ENCODE measurements around the gene RILPL2. TPM values are rescaled to one million over a fixed set of nuclear protein-coding genes. Genes with fewer than 3 reads are reported as not detected.
A peak's percentile ranks its signal among the peaks of the same experiment; 100 is the strongest.
"Not testable (repeated sequence)": the region's sequence is repeated elsewhere in the genome, so short reads cannot be mapped to it uniquely, and the experiment has no call there.

Gene RILPL2
- total RNA-seq, 1 donor from 2014 or later: 1.4 TPM

- Histone ChIP-seq H3K9me3 (ENCODE audit: insufficient read depth, low read depth, low read length) (no peaks in the 10 kb centered on the region), H3K4me3 (ENCODE audit: insufficient read depth, low read depth, low read length) (no peak overlapping the region), H3K27me3 (ENCODE audit: insufficient read depth, low read length) (no peaks in the 10 kb centered on the region), H3K79me2 (ENCODE audit: insufficient read depth, low read length) (peaks cover 55% of the 10 kb centered on the region), H3K27ac (ENCODE audit: low read depth, low read length) (no peak overlapping the region), H3K4me2 (ENCODE audit: low read length) (no peak overlapping the region), H4K20me1 (ENCODE audit: insufficient read depth, low read length) (peaks cover 31% of the 10 kb centered on the region), H2AFZ (ENCODE audit: low read depth, low read length) (no peak overlapping the region), H3K4me1 (ENCODE audit: insufficient read depth, low read length) (no peaks in the 10 kb centered on the region), H3K36me3 (ENCODE audit: insufficient read depth, low read length) (peaks cover 5% of the 10 kb centered on the region), H3K9ac (ENCODE audit: low read length) (no peak overlapping the region)
- Mint-ChIP-seq H3K4me1 (ENCODE audit: low read depth, unreplicated experiment) (no peaks in the 10 kb centered on the region), H3K36me3 (ENCODE audit: low read depth, unreplicated experiment) (peaks cover 15% of the 10 kb centered on the region), H3K27ac (ENCODE audit: unreplicated experiment) (no peak overlapping the region), H3K9me3 (ENCODE audit: unreplicated experiment) (no peaks in the 10 kb centered on the region), H3K27me3 (ENCODE audit: low read depth, unreplicated experiment) (no peaks in the 10 kb centered on the region), H3K4me3 (ENCODE audit: unreplicated experiment) (no peak overlapping the region)
- no peak for DNase-seq (ENCODE audit: low read depth)
- FAIRE-seq: no peak
- TF ChIP-seq EZH2 (IDR thresholded peaks at IDR 0.05; ENCODE audit: insufficient read depth, low read length) (no peak), CTCF (IDR thresholded peaks at IDR 0.05; ENCODE audit: insufficient read depth, low read depth, low read length) (no peak)
These were observed 28.6 kb upstream of the RILPL2 start for GRCh38 chr12:123465084-123465483.

GRCh38 chr12:123463174-123463573 is 26.7 kb upstream of the RILPL2 start:
- not testable (repeated sequence) for DNase-seq (ENCODE audit: low read depth); H3K4me3 Mint-ChIP-seq (ENCODE audit: unreplicated experiment); H3K27ac ChIP-seq (ENCODE audit: low read depth, low read length); H3K27me3 Mint-ChIP-seq (ENCODE audit: low read depth, unreplicated experiment); H3K27ac Mint-ChIP-seq (ENCODE audit: unreplicated experiment); H2AFZ ChIP-seq (ENCODE audit: low read depth, low read length); H3K36me3 ChIP-seq (ENCODE audit: insufficient read depth, low read length); H3K4me1 Mint-ChIP-seq (ENCODE audit: low read depth, unreplicated experiment); H3K9ac ChIP-seq (ENCODE audit: low read length); H3K4me3 ChIP-seq (ENCODE audit: insufficient read depth, low read depth, low read length); FAIRE-seq; H3K9me3 ChIP-seq (ENCODE audit: insufficient read depth, low read depth, low read length); H3K4me2 ChIP-seq (ENCODE audit: low read length); H3K9me3 Mint-ChIP-seq (ENCODE audit: unreplicated experiment); H3K4me1 ChIP-seq (ENCODE audit: insufficient read depth, low read length); H3K27me3 ChIP-seq (ENCODE audit: insufficient read depth, low read length)
- Histone ChIP-seq H3K79me2 (ENCODE audit: insufficient read depth, low read length) (peaks cover 59% of the 10 kb centered on the region), H4K20me1 (ENCODE audit: insufficient read depth, low read length) (peaks cover 30% of the 10 kb centered on the region)
- H3K36me3 Mint-ChIP-seq (ENCODE audit: low read depth, unreplicated experiment): peaks cover 15% of the 10 kb centered on the region

- Mint-ChIP-seq H3K9me3 (ENCODE audit: unreplicated experiment) (no peaks in the 10 kb centered on the region), H3K4me3 (ENCODE audit: unreplicated experiment) (peak within 1 kb of the TSS; percentile 94), H3K36me3 (ENCODE audit: low read depth, unreplicated experiment) (no peaks in the 10 kb centered on the region), H3K27ac (ENCODE audit: unreplicated experiment) (peak within 1 kb of the TSS; percentile 100), H3K27me3 (ENCODE audit: low read depth, unreplicated experiment) (no peaks in the 10 kb centered on the region), H3K4me1 (ENCODE audit: low read depth, unreplicated experiment) (peaks cover 8% of the 10 kb centered on the region)
- peak within 1 kb of the TSS; percentile 99 for H3K27ac ChIP-seq (ENCODE audit: low read depth, low read length)
- H3K9me3 ChIP-seq (ENCODE audit: insufficient read depth, low read depth, low read length): no peaks in the 10 kb centered on the region
- H3K79me2 ChIP-seq (ENCODE audit: insufficient read depth, low read length): peaks cover 32% of the 10 kb centered on the region
- no peak for FAIRE-seq
- H3K9ac ChIP-seq (ENCODE audit: low read length): peak within 1 kb of the TSS; percentile 98
- peak within 1 kb of the TSS; percentile 93 for H3K4me2 ChIP-seq (ENCODE audit: low read length)
- H3K36me3 ChIP-seq (ENCODE audit: insufficient read depth, low read length): no peaks in the 10 kb centered on the region
- H3K27me3 ChIP-seq (ENCODE audit: insufficient read depth, low read length): no peaks in the 10 kb centered on the region
- H2AFZ ChIP-seq (ENCODE audit: low read depth, low read length): peak within 1 kb of the TSS; percentile 99
- H3K4me3 ChIP-seq (ENCODE audit: insufficient read depth, low read depth, low read length): peak within 1 kb of the TSS; percentile 84
- no peaks in the 10 kb centered on the region for H4K20me1 ChIP-seq (ENCODE audit: insufficient read depth, low read length)
- no peak for TF ChIP-seq EZH2 (IDR thresholded peaks at IDR 0.05; ENCODE audit: insufficient read depth, low read length)
- no peak for TF ChIP-seq CTCF (IDR thresholded peaks at IDR 0.05; ENCODE audit: insufficient read depth, low read depth, low read length)
- H3K4me1 ChIP-seq (ENCODE audit: insufficient read depth, low read length): no peaks in the 10 kb centered on the region
- peak; percentile 67 for DNase-seq (ENCODE audit: low read depth)
These were observed 21.7 kb upstream of the RILPL2 start, which contains the start of gene SNRNP35 for GRCh38 chr12:123457980-123458779. Gene SNRNP35 (plus strand): TSS chr12:123458139. CDS start chr12:123465541, 7,402 bp downstream.

All from astrocyte (in vitro differentiated cells and primary cell).